H9 (cell line): ENCODE data around the gene NKX6-2. TPM values are rescaled to one million over a fixed set of nuclear protein-coding genes. Genes with fewer than 3 reads are reported as not detected.

Experiments
- DNase-seq: peaks from one replicate; pipeline ENCODE4 v3.0.0-alpha.2; 2017
- H2AFZ ChIP-seq: one replicate; pipeline ENCODE4 v1.6.1; 2013; ENCODE audit warnings: mild to moderate bottlenecking, low read length, control low read depth, moderate library complexity
- H2AK5ac ChIP-seq: 2 replicates; pipeline ENCODE4 v1.6.1; 2013; ENCODE audit warnings: low read length, control low read depth, mixed read lengths; ENCODE audit not compliant: insufficient read length
- H2BK120ac ChIP-seq: one replicate; pipeline ENCODE4 v1.6.1; 2013; ENCODE audit warnings: low read depth, mild to moderate bottlenecking, low read length, control low read depth, inconsistent platforms; ENCODE audit not compliant: poor library complexity, severe bottlenecking
- H2BK12ac ChIP-seq: 2 replicates; pipeline ENCODE4 v1.6.1; 2013; ENCODE audit warnings: low read length, control low read depth, mixed read lengths, low read depth; ENCODE audit not compliant: insufficient read length
- H2BK15ac ChIP-seq: 2 replicates; pipeline ENCODE4 v1.6.1; 2013; ENCODE audit warnings: low read depth, low read length, control low read depth
- H2BK20ac ChIP-seq: one replicate; pipeline ENCODE4 v1.6.1; 2013; ENCODE audit warnings: low read depth, mild to moderate bottlenecking, low read length, control low read depth, inconsistent platforms; ENCODE audit not compliant: poor library complexity, severe bottlenecking
- H2BK5ac ChIP-seq: 2 replicates; pipeline ENCODE4 v1.6.1; 2013; ENCODE audit warnings: low read length, control low read depth, mixed read lengths; ENCODE audit not compliant: insufficient read length
- H3K14ac ChIP-seq: 2 replicates; pipeline ENCODE4 v1.6.1; 2013; ENCODE audit warnings: low read length, control low read depth; ENCODE audit not compliant: insufficient read depth
- H3K18ac ChIP-seq: 2 replicates; pipeline ENCODE4 v1.6.1; 2013; ENCODE audit warnings: low read depth, mild to moderate bottlenecking, mixed read lengths, low read length, control low read depth; ENCODE audit not compliant: insufficient read length
- H3K23ac ChIP-seq: 2 replicates; pipeline ENCODE4 v1.6.1; 2013; ENCODE audit warnings: low read length, control low read depth, mixed read lengths, low read depth; ENCODE audit not compliant: insufficient read length
- H3K23me2 ChIP-seq: 2 replicates; pipeline ENCODE4 v1.6.1; 2013; ENCODE audit warnings: low read depth, mild to moderate bottlenecking, mixed read lengths, low read length, control low read depth; ENCODE audit not compliant: insufficient read length, poor library complexity, severe bottlenecking
- H3K27ac ChIP-seq: 2 replicates; pipeline ENCODE4 v1.5.1; 2013; ENCODE audit warnings: low read length, control low read depth, mixed read lengths, low read depth; ENCODE audit not compliant: insufficient read length
- H3K27me3 ChIP-seq: 2 replicates; pipeline ENCODE4 v1.6.1; 2013; ENCODE audit warnings: low read length, control low read depth, inconsistent platforms; ENCODE audit not compliant: insufficient read depth
- H3K4ac ChIP-seq: 2 replicates; pipeline ENCODE4 v1.6.1; 2013; ENCODE audit warnings: low read depth, mild to moderate bottlenecking, control low read depth, inconsistent platforms, low read length, moderate library complexity
- H3K4me1 ChIP-seq: 2 replicates; pipeline ENCODE4 v1.6.1; 2013; ENCODE audit warnings: low read length, control low read depth, inconsistent platforms; ENCODE audit not compliant: insufficient read depth
- H3K4me2 ChIP-seq: 2 replicates; pipeline ENCODE4 v1.6.1; 2013; ENCODE audit warnings: low read length, control low read depth, mixed read lengths; ENCODE audit not compliant: insufficient read length, insufficient read depth
- H3K56ac ChIP-seq: 2 replicates; pipeline ENCODE4 v1.6.1; 2013; ENCODE audit warnings: low read depth, mild to moderate bottlenecking, mixed read lengths, low read length, control low read depth; ENCODE audit not compliant: insufficient read length
- H3K79me1 ChIP-seq: 2 replicates; pipeline ENCODE4 v1.6.1; 2013; ENCODE audit warnings: low read depth, mild to moderate bottlenecking, moderate library complexity, low read length, control low read depth, inconsistent platforms; ENCODE audit not compliant: insufficient read depth, poor library complexity, severe bottlenecking
- H3K79me2 ChIP-seq: 2 replicates; pipeline ENCODE4 v1.6.1; 2013; ENCODE audit warnings: low read length, control low read depth, inconsistent platforms; ENCODE audit not compliant: insufficient read depth
- H3K9ac ChIP-seq: 2 replicates; pipeline ENCODE4 v1.6.1; 2013; ENCODE audit warnings: low read length, control low read depth, mixed read lengths; ENCODE audit not compliant: insufficient read length; ENCODE audit errors: extremely low read depth
- H3K9me3 ChIP-seq: one replicate; pipeline ENCODE4 v1.6.1; 2013; ENCODE audit warnings: low read depth, low read length, inconsistent platforms; ENCODE audit not compliant: control insufficient read depth
- H3T11ph ChIP-seq: one replicate; pipeline ENCODE4 v1.6.1; 2013; ENCODE audit warnings: mild to moderate bottlenecking, low read length, control low read depth, inconsistent platforms
- H4K20me1 ChIP-seq: one replicate; pipeline ENCODE4 v1.6.1; 2013; ENCODE audit not compliant: control insufficient read depth, insufficient read length, insufficient read depth
- H4K5ac ChIP-seq: 2 replicates; pipeline ENCODE4 v1.6.1; 2013; ENCODE audit warnings: low read depth, mild to moderate bottlenecking, mixed read lengths, low read length, control low read depth; ENCODE audit not compliant: insufficient read length
- H4K8ac ChIP-seq: replicated peaks from 2 replicates; pipeline ENCODE4 v1.6.1; 2013; ENCODE audit warnings: low read length, control low read depth, mixed read lengths, low read depth; ENCODE audit not compliant: insufficient read length
- H4K91ac ChIP-seq: 2 replicates; pipeline ENCODE4 v1.6.1; 2013; ENCODE audit warnings: low read depth, mild to moderate bottlenecking, moderate library complexity, mixed read lengths, low read length, control low read depth; ENCODE audit not compliant: insufficient read length
- H3K27ac Mint-ChIP-seq, 3 experiments: 2 replicates in 2 of 3; 3 replicates in 1 of 3; pipeline ENCODE4 v1.8.0; 2020 to 2021; ENCODE audit warnings: mixed read lengths in 3 of 3, mild to moderate bottlenecking in 1 of 3, moderate library complexity in 1 of 3
- H3K27me3 Mint-ChIP-seq: 2 replicates; pipeline ENCODE4 v1.8.0; 2021; ENCODE audit warnings: low read depth, mild to moderate bottlenecking, moderate library complexity, mixed read lengths
- H3K36me3 Mint-ChIP-seq, 3 experiments: 2 replicates in 2 of 3; 3 replicates in 1 of 3; pipeline ENCODE4 v1.8.0; 2020 to 2021; ENCODE audit warnings: low read depth in 3 of 3, mixed read lengths in 3 of 3; ENCODE audit not compliant: insufficient read depth in 1 of 3
- H3K4me1 Mint-ChIP-seq, 2 experiments: 2 replicates each; pipeline ENCODE4 v1.8.0; 2020; ENCODE audit warnings: mixed read lengths in 2 of 2
- H3K4me3 Mint-ChIP-seq, 2 experiments: 2 replicates in 1 of 2; 3 replicates in 1 of 2; pipeline ENCODE4 v1.8.0; 2020 to 2021; ENCODE audit warnings: mild to moderate bottlenecking in 2 of 2, mixed read lengths in 2 of 2, moderate library complexity in 1 of 2
- H3K9me3 Mint-ChIP-seq, 2 experiments: 2 replicates in 1 of 2; 3 replicates in 1 of 2; pipeline ENCODE4 v1.8.0; 2020; ENCODE audit warnings: mild to moderate bottlenecking in 2 of 2, mixed read lengths in 2 of 2, moderate library complexity in 1 of 2
- WGBS: extraction: QIAGEN DNeasy Blood & Tissue Kit; methylation state at CpG from one replicate; pipeline ENCODE4 v1.1.7; 2013; ENCODE audit warnings: missing lambda C conversion rate, low lambda C conversion rate, mixed read lengths; ENCODE audit not compliant: insufficient read length; ENCODE audit errors: extremely low coverage; 5-methylcytosine and 5-hydroxymethylcytosine counted together
- total RNA-seq: library from RNA; stranded (reverse); gene quantifications from 2 replicates; pipeline ENCODE4 v1.2.1, GENCODE V29; 2021
- TF ChIP-seq, protein P1 (sequence below): fragments of 200-600 bp; sonication (generic); conservative IDR thresholded peaks from 3 replicates; pipeline ENCODE4 v1.8.0; 2021; ENCODE audit warnings: antibody characterized with exemption, mild to moderate bottlenecking

NKX6-2 gene
- total RNA-seq, 1 experiment from 2014 or later = 0.13 TPM

- Histone ChIP-seq H3T11ph (no peak overlapping the region), H3K14ac (no peak overlapping the region; the same call in 1 of the 2 replicates), H3K18ac (no peak overlapping the region), H2BK120ac (no peak overlapping the region), H4K20me1 (no peaks in the 10 kb centered on the region), H3K4me1 (no peaks in the 10 kb centered on the region; the same call in 1 of the 2 replicates), H3K9ac (no peak overlapping the region), H4K5ac (no peak overlapping the region), H3K23ac (no peak overlapping the region), H3K23me2 (no peaks in the 10 kb centered on the region), H2BK12ac (no peak overlapping the region), H2BK20ac (no peak overlapping the region), H4K91ac (no peak overlapping the region), H2BK15ac (no peak overlapping the region), H3K27ac (no peak overlapping the region), H2AK5ac (no peak overlapping the region), H3K4me2 (no peak overlapping the region), H3K4ac (no peak overlapping the region), H3K79me2 (no peaks in the 10 kb centered on the region), H3K79me1 (no peaks in the 10 kb centered on the region), H2AFZ (no peak overlapping the region), H3K56ac (no peak overlapping the region), H3K27me3 (no peaks in the 10 kb centered on the region), H3K9me3 (no peaks in the 10 kb centered on the region), H2BK5ac (no peak overlapping the region), H4K8ac (no peak overlapping the region)
- Mint-ChIP-seq H3K36me3 (peaks cover 8 to 14% (median 13%) of the 10 kb centered on the region in 3 experiments), H3K9me3 (peaks cover 6 to 8% of the 10 kb centered on the region in 2 experiments), H3K4me3 (no peak overlapping the region), H3K27me3 (peaks cover 2% of the 10 kb centered on the region), H3K27ac (no peak overlapping the region), H3K4me1 (peaks cover 24 to 26% of the 10 kb centered on the region in 2 experiments)
- TF ChIP-seq, protein P1, sequence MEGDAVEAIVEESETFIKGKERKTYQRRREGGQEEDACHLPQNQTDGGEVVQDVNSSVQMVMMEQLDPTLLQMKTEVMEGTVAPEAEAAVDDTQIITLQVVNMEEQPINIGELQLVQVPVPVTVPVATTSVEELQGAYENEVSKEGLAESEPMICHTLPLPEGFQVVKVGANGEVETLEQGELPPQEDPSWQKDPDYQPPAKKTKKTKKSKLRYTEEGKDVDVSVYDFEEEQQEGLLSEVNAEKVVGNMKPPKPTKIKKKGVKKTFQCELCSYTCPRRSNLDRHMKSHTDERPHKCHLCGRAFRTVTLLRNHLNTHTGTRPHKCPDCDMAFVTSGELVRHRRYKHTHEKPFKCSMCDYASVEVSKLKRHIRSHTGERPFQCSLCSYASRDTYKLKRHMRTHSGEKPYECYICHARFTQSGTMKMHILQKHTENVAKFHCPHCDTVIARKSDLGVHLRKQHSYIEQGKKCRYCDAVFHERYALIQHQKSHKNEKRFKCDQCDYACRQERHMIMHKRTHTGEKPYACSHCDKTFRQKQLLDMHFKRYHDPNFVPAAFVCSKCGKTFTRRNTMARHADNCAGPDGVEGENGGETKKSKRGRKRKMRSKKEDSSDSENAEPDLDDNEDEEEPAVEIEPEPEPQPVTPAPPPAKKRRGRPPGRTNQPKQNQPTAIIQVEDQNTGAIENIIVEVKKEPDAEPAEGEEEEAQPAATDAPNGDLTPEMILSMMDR = no peak
- no CpG with 5 or more reads among the region's 14 CpGs for WGBS
- DNase-seq = no peak
Measured at GRCh38 chr10:132750936-132751335, 35.0 kb downstream of the NKX6-2 start.
